Trophoblast cell (in vitro differentiated cells and primary cell): Measurements from ENCODE around the gene SEZ6L2. TPM values are rescaled to one million over a fixed set of nuclear protein-coding genes. Genes with fewer than 3 reads are reported as not detected.

Experiments
- DNase-seq, 2 donors: peaks; one replicate each; pipeline ENCODE4 v3.0.0-alpha.2; 2016
- H2AFZ ChIP-seq: 2 replicates; pipeline ENCODE4 v1.6.1; 2013; ENCODE audit warnings: low read length, moderate library complexity, mild to moderate bottlenecking; ENCODE audit not compliant: insufficient read depth, poor library complexity
- H2AK5ac ChIP-seq: 2 replicates; pipeline ENCODE4 v1.6.1; 2013; ENCODE audit warnings: mild to moderate bottlenecking, low read length
- H2BK120ac ChIP-seq: 2 replicates; pipeline ENCODE4 v1.6.1; 2013; ENCODE audit warnings: low read length, mild to moderate bottlenecking, moderate library complexity; ENCODE audit not compliant: insufficient read depth, poor library complexity
- H2BK12ac ChIP-seq: 2 replicates; pipeline ENCODE4 v1.6.1; 2013; ENCODE audit warnings: mild to moderate bottlenecking, low read length, moderate library complexity
- H2BK5ac ChIP-seq: 2 replicates; pipeline ENCODE4 v1.6.1; 2013; ENCODE audit warnings: low read length, low read depth, moderate library complexity, mild to moderate bottlenecking; ENCODE audit not compliant: poor library complexity
- H3K14ac ChIP-seq: 2 replicates; pipeline ENCODE4 v1.6.1; 2013; ENCODE audit warnings: mild to moderate bottlenecking, low read length
- H3K18ac ChIP-seq: 2 replicates; pipeline ENCODE4 v1.6.1; 2013; ENCODE audit warnings: mild to moderate bottlenecking, low read length
- H3K23ac ChIP-seq: 2 replicates; pipeline ENCODE4 v1.6.1; 2013; ENCODE audit warnings: low read length
- H3K27ac ChIP-seq: 2 replicates; pipeline ENCODE4 v1.5.1; 2013; ENCODE audit warnings: low read depth, mild to moderate bottlenecking, inconsistent platforms, low read length, moderate library complexity
- H3K27me3 ChIP-seq: 2 replicates; pipeline ENCODE4 v1.6.1; 2013; ENCODE audit warnings: inconsistent platforms, mild to moderate bottlenecking, low read length, moderate library complexity; ENCODE audit not compliant: insufficient read depth
- H3K36me3 ChIP-seq, 2 experiments: 1 replicate in 1 of 2; 2 replicates in 1 of 2; pipeline ENCODE4 v1.6.1; 2013; ENCODE audit warnings: low read length in 2 of 2, mild to moderate bottlenecking in 2 of 2, moderate library complexity in 1 of 2; ENCODE audit not compliant: insufficient read depth in 2 of 2, control insufficient read depth in 1 of 2
- H3K4ac ChIP-seq: 2 replicates; pipeline ENCODE4 v1.6.1; 2013; ENCODE audit warnings: low read depth, mild to moderate bottlenecking, low read length, moderate library complexity
- H3K4me1 ChIP-seq, 2 experiments: 1 replicate in 1 of 2; 2 replicates in 1 of 2; pipeline ENCODE4 v1.6.1; 2013; ENCODE audit warnings: low read length in 2 of 2, mild to moderate bottlenecking in 2 of 2, moderate library complexity in 1 of 2; ENCODE audit not compliant: insufficient read depth in 2 of 2, control insufficient read depth in 1 of 2
- H3K4me2 ChIP-seq: 2 replicates; pipeline ENCODE4 v1.6.1; 2013; ENCODE audit warnings: inconsistent platforms, mild to moderate bottlenecking, low read length, moderate library complexity
- H3K4me3 ChIP-seq: 2 replicates; pipeline ENCODE4 v1.5.1; 2013; ENCODE audit warnings: mild to moderate bottlenecking, low read depth, low read length, inconsistent platforms
- H3K79me1 ChIP-seq: one replicate; pipeline ENCODE4 v1.6.1; 2013; ENCODE audit warnings: low read length
- H3K79me2 ChIP-seq: 2 replicates; pipeline ENCODE4 v1.6.1; 2013; ENCODE audit warnings: low read length, mild to moderate bottlenecking; ENCODE audit not compliant: control insufficient read depth, insufficient read depth, poor library complexity
- H3K9ac ChIP-seq: 2 replicates; pipeline ENCODE4 v1.6.1; 2013; ENCODE audit warnings: mild to moderate bottlenecking, low read length
- H3K9me3 ChIP-seq: 2 replicates; pipeline ENCODE4 v1.6.1; 2013; ENCODE audit warnings: low read depth, mild to moderate bottlenecking, control low read depth, inconsistent platforms, low read length; ENCODE audit not compliant: insufficient read depth
- H4K12ac ChIP-seq: 2 replicates; pipeline ENCODE4 v1.6.1; 2013; ENCODE audit warnings: low read depth, mild to moderate bottlenecking, low read length, moderate library complexity
- H4K8ac ChIP-seq: 2 replicates; pipeline ENCODE4 v1.6.1; 2013; ENCODE audit warnings: low read depth, mild to moderate bottlenecking, low read length, moderate library complexity
- H4K91ac ChIP-seq: one replicate; pipeline ENCODE4 v1.6.1; 2013; ENCODE audit warnings: low read depth, mild to moderate bottlenecking, low read length, moderate library complexity
- WGBS: extraction: QIAGEN DNeasy Blood & Tissue Kit; methylation state at CpG from one replicate; pipeline ENCODE4 v1.1.7; 2013; ENCODE audit warnings: missing lambda C conversion rate; ENCODE audit not compliant: insufficient read length, insufficient coverage; ENCODE audit errors: extremely low coverage; 5-methylcytosine and 5-hydroxymethylcytosine counted together
- polyA plus RNA-seq: library from polyadenylated mRNA; stranded (reverse); fragments of 200-250 nt; gene quantifications from 2 replicates; pipeline ENCODE4 v1.2.3, GENCODE V29; 2013

The SEZ6L2 gene
- 21.3 and 21.4 TPM in 2 replicates for polyA plus RNA-seq

DNA sequence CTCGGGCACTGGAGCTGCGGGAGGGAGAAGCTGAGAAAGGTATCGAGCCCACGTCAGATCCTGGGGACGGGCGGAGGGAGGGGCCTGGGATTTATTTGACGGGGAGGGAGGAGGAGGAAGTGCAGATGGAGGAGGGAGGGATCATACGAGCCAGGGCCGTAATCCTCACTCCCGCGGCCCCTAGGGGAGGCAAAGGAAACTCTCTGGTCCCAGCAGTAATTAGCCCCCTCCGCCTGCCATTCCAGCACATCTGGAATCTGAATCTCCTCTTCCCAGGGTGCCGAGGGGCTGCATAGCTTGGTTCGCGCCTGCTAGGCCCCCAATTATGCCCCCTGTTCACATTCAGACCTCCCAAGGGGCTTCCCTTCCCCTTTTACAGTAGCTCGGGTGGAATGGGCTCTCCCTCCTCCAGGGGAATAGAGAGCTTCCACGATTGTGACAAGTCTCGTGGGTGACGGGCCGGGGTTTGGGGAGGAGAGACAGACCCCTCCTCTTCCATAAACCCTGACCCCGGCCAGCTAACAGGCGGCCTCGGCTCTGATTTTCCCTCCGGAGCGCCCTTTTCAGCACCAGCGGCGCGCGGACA lies at the start of gene SEZ6L2:
TSS of gene SEZ6L2 (minus strand) at position 35 of the 586 bp plus-strand sequence. CDS start 531 bp downstream, outside the sequence.
- Histone ChIP-seq H3K9me3 (no peaks in the 10 kb centered on the region), H3K4me2 (peak within 1 kb of the TSS; percentile 72), H3K4me1 (peaks cover 4 to 12% of the 10 kb centered on the region in 2 experiments), H3K36me3 (no peaks in the 10 kb centered on the region), H3K79me1 (peaks cover 2% of the 10 kb centered on the region), H2AK5ac (no peak within 1 kb of the TSS), H3K18ac (no peak within 1 kb of the TSS), H3K14ac (no peak within 1 kb of the TSS), H2BK5ac (no peak within 1 kb of the TSS), H2AFZ (peak within 1 kb of the TSS; percentile 42), H4K91ac (no peak within 1 kb of the TSS), H2BK12ac (no peak within 1 kb of the TSS), H3K23ac (no peak within 1 kb of the TSS), H3K9ac (peak within 1 kb of the TSS; percentile 70), H3K27ac (no peak within 1 kb of the TSS), H3K4me3 (peak within 1 kb of the TSS; percentile 77), H3K27me3 (no peaks in the 10 kb centered on the region), H3K4ac (no peak within 1 kb of the TSS), H2BK120ac (no peak within 1 kb of the TSS), H4K8ac (peak within 1 kb of the TSS; percentile 43), H3K79me2 (no peaks in the 10 kb centered on the region), H4K12ac (no peak within 1 kb of the TSS)
- peak; percentile 5 to 16 for DNase-seq
- WGBS: no CpG with 5 or more reads among the region's 29 CpGs

DNA sequence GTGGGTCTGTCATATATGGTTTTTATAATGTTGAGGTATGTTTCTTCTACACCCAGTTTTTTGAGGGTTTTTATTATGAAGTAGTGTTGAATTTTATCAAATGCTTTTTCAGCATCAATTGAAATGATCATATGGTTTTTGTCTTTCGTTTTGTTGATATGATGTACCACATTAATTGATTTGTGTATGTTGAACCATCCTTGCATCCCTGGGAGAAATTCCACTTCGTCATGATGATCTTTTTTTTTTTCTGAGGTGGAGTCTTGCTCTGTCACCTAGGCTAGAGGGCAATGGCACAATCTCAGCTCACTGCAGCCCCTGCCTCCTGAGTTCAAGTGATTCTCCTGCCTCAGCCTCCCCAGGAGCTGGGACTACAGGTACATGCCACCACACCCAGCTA lies 48.5 kb upstream of the SEZ6L2 start:
- Histone ChIP-seq H3K9ac (no peak overlapping the region), H2AFZ (no peak overlapping the region), H2AK5ac (no peak overlapping the region), H3K79me2 (peaks cover 1% of the 10 kb centered on the region), H3K79me1 (peaks cover 15% of the 10 kb centered on the region), H4K91ac (no peak overlapping the region), H2BK12ac (no peak overlapping the region), H3K18ac (no peak overlapping the region), H4K8ac (no peak overlapping the region), H3K36me3 (no peaks in the 10 kb centered on the region), H3K23ac (no peak overlapping the region), H3K9me3 (no peaks in the 10 kb centered on the region), H4K12ac (no peak overlapping the region), H3K27me3 (no peaks in the 10 kb centered on the region), H3K14ac (no peak overlapping the region), H3K4ac (no peak overlapping the region), H3K4me1 (peaks cover 0 to 21% of the 10 kb centered on the region in 2 experiments), H2BK5ac (no peak overlapping the region), H3K27ac (no peak overlapping the region), H2BK120ac (no peak overlapping the region), H3K4me2 (no peak overlapping the region), H3K4me3 (no peak overlapping the region)
- no peak for DNase-seq
- WGBS: no CpG with 5 or more reads among the region's 2 CpGs

DNA sequence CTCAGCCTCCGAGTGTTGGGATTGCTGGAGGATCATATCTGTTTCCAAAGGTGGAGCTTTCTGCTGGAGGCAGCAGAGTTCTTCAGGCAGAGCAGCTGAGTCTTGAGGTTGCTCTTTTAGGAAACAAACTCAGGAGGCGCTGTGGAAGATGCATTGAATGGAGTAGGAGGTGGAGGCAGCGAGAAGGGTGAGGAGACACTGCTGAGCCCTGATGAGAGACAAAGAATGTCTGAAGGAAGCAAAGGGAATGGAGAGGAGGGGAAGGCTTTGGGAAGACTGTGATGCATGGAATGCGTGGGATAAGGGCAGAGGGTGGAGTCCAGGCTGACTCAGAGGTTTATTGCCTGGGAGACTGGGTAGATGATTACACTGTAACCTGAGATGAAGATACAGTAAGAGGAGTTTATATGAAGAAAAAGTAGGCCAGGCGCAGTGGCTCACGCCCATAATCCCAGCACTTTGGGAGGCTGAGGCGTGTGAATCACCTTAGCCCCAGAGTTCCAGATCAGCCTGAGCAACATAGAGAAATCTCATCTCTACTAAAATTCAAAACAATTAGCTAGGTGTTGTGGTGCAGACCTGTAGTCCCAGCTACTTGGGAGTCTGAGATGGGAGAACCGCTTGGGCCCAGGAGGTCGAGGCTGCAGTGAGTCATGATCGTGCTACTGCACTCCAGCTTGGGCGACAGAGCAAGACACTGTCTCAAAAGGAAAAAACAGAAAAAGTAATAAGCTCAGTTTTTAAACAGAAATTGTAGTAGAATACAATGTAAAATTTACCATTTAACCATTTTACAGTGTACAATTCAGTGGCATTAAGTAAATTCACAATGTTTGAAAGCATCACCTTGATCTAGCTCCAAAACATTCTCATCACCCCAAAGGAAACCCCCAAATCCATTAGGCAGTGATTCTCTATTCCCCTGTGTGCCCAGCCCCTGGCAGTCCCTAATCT lies 44.8 kb upstream of the SEZ6L2 start:
- Histone ChIP-seq H3K79me1 (peaks cover 10% of the 10 kb centered on the region), H3K4me1 (peaks cover 0 to 11% of the 10 kb centered on the region in 2 experiments), H3K18ac (peak overlapping the region; percentile 8), H3K79me2 (peaks cover 1% of the 10 kb centered on the region), H3K27me3 (no peaks in the 10 kb centered on the region), H2BK12ac (peak overlapping the region; percentile 94), H4K8ac (peak overlapping the region; percentile 66), H2AK5ac (peak overlapping the region; percentile 49), H3K9ac (no peak overlapping the region), H3K9me3 (no peaks in the 10 kb centered on the region), H3K4me3 (no peak overlapping the region), H2BK5ac (peak overlapping the region; percentile 91), H3K36me3 (no peaks in the 10 kb centered on the region), H4K12ac (no peak overlapping the region), H4K91ac (peak overlapping the region; percentile 90), H3K27ac (peak overlapping the region; percentile 92), H3K23ac (no peak overlapping the region), H3K14ac (peak overlapping the region; percentile 8), H3K4me2 (peak overlapping the region; percentile 19), H3K4ac (peak overlapping the region; percentile 56), H2BK120ac (peak overlapping the region; percentile 90), H2AFZ (peak overlapping the region; percentile 67)
- DNase-seq: peak; percentile 95 to 96
- no CpG with 5 or more reads among the region's 11 CpGs for WGBS

DNA sequence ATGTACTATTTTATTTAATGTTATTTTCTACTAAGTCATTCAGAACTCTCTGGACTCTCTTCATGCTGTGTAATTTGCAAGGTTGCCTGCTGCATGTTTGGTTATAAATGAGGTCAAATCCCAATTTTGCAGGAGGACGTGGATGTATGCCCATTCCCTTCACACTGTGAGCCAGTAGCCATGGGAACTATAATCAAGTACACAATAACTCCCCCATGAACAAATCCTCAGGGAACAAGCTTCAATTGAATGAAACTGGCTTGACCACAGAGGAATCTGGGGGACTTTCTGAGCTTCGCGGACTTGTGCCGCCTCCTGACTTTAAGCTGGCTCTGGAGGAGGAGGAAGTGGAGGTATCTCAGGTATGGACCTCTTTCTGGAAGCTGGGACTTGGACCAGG lies 41.3 kb upstream of the SEZ6L2 start:
- no peak overlapping the region for H2AK5ac ChIP-seq
- WGBS: no CpG with 5 or more reads among the region's 4 CpGs

More for the DNA sequence above, 41.3 kb upstream of the SEZ6L2 start:
- Histone ChIP-seq H3K4me3 (no peak overlapping the region), H3K27me3 (no peaks in the 10 kb centered on the region), H3K18ac (no peak overlapping the region), H3K79me2 (peaks cover 1% of the 10 kb centered on the region), H2BK5ac (no peak overlapping the region), H2BK12ac (no peak overlapping the region), H4K91ac (no peak overlapping the region), H3K4ac (no peak overlapping the region), H3K23ac (no peak overlapping the region), H2BK120ac (no peak overlapping the region), H4K8ac (no peak overlapping the region), H3K79me1 (peaks cover 10% of the 10 kb centered on the region), H3K4me2 (no peak overlapping the region), H3K9ac (no peak overlapping the region), H3K14ac (no peak overlapping the region), H2AFZ (no peak overlapping the region), H3K4me1 (peaks cover 0 to 11% of the 10 kb centered on the region in 2 experiments), H4K12ac (no peak overlapping the region), H3K9me3 (no peaks in the 10 kb centered on the region), H3K27ac (no peak overlapping the region), H3K36me3 (no peaks in the 10 kb centered on the region)
- no peak for DNase-seq
